ENCODE results near the gene EIF1B. TPM values are rescaled to one million over a fixed set of nuclear protein-coding genes. Genes with fewer than 3 reads are reported as not detected.

The EIF1B gene
- total RNA-seq, 2 experiments from 2014 or later = 33.9 to 41.5 TPM

DNA sequence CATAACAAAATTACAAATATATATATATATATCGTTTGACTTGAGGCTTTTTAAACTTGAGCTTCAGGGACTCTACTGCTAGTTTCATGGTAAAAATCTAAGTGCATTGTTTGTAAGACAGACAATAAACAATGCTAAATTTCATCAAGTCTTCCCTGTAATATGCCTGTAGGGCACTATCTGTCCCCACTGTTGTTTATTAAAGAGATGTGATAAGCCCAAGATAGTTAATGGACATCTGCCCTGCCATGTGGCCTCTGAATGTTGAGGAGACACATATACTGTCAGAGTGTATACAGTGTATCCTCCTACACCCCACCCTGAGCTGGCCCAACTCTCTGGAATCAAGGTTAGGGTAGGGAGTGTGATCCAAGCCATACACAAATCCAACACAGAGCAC lies 15.1 kb upstream of the EIF1B start:
- CTCF ChIA-PET = interaction anchor here (1.1 to 2.2 kb wide), 2 partner anchors 14 to 103 kb away, joined by 3 to 6 read pairs; no protein-coding TSS in a partner anchor
- no peaks in the 10 kb centered on the region for H3K27me3 Mint-ChIP-seq
- DNase-seq (no peak), ATAC-seq (no peak)
- peaks cover 20% of the 10 kb centered on the region for H3K36me3 Mint-ChIP-seq
- H3K27ac Mint-ChIP-seq = no peak overlapping the region
- no peak overlapping the region for H3K4me3 Mint-ChIP-seq
- H3K4me1 Mint-ChIP-seq = peaks cover 12% of the 10 kb centered on the region
- H3K9me3 Mint-ChIP-seq (ENCODE audit: low read depth) = peaks cover 4% of the 10 kb centered on the region

DNA sequence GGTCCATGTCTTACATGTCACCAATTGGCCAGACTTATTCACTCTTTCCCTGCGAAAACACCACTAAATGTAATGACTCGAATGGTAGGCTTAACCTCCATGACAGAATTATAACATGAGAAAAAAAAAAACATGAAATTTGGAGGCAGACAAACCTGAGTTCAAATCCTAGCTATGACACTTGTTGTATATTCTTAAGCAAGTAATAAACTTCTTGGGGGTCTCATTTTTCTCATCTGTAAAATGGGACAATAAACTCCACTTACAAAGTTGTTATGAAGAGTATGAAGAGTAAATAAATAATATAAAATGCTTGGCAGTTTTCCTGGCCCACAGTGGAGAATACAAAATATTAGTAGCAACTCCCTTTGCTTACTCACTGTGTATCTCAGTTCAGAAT lies 11.4 kb upstream of the EIF1B start:
- Mint-ChIP-seq H3K9me3 (ENCODE audit: low read depth) (no peaks in the 10 kb centered on the region), H3K36me3 (peaks cover 23% of the 10 kb centered on the region), H3K4me3 (no peak overlapping the region), H3K27me3 (no peaks in the 10 kb centered on the region), H3K4me1 (no peaks in the 10 kb centered on the region), H3K27ac (no peak overlapping the region)
- CTCF ChIA-PET = interaction anchor here (1.9 kb wide), 1 partner anchor 106 kb away, joined by 5 read pairs; no protein-coding TSS in a partner anchor
- ATAC-seq (no peak), DNase-seq (no peak)

DNA sequence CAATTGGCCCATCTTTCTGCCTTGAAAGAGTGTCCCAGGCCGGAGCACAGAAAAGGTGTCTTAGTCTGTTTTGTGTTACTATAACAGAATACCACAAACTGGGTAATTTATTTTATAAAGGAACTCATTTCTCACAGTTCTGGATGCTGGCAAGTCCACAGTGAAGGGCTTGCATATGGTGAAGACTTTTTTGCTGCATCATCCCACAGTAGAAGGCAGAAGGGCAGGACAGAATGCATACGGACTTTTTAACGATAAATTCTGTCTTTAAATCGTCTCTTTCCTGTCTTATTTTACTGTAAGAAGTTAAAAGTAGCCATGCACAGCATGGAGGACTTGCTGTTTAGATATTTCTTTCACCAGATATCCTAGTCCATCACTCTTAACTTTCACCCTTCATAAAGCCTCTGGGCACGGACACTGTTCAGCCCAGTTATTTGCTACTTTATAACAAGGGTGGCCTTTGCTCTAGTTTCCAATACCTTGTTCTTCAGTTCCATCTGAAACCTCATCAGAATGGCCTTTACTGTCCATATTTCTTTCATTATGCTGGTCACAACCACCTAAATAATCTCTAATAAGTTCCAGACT lies 10.3 kb upstream of the EIF1B start:
- Mint-ChIP-seq H3K4me3 (no peak overlapping the region), H3K27me3 (no peaks in the 10 kb centered on the region), H3K9me3 (ENCODE audit: low read depth) (no peaks in the 10 kb centered on the region), H3K27ac (no peak overlapping the region), H3K4me1 (no peaks in the 10 kb centered on the region), H3K36me3 (peaks cover 20% of the 10 kb centered on the region)
- DNase-seq (no peak), ATAC-seq (no peak)
- CTCF ChIA-PET = no interaction called here

DNA sequence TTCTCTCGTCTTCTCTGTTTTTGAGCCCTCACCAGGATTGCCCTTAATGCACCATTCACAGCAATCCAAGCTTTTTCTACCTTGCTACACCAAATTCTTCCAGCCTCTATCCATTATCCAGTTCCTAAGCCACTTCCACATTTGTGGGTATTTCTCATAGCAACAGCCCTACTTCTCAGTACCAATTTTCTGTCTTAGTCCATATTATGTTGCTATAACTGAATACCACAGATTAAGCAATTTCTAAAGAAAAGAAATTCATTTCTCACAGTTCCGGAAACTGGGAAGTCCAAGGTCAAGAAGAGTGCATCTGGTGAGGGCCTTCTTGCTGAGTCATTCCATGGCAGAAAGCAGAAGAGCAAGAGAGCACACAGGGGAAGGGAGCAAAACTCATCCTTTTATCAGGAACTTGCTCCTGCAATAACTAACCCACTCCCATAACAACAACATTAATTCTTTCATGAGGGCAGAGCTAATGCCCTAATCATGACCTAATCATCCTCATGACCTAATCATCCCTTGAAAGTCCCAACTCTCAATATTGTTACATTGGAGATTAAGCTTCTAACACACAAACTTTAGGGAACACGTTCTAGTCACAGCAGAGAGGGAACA lies 9.7 kb upstream of the EIF1B start:
- CTCF ChIA-PET = interaction anchor here (1.1 kb wide), 1 partner anchor 9 kb away, joined by 4 read pairs; no protein-coding TSS in a partner anchor
- Mint-ChIP-seq H3K4me1 (no peaks in the 10 kb centered on the region), H3K27me3 (no peaks in the 10 kb centered on the region), H3K36me3 (peaks cover 20% of the 10 kb centered on the region), H3K27ac (no peak overlapping the region), H3K9me3 (ENCODE audit: low read depth) (no peaks in the 10 kb centered on the region), H3K4me3 (no peak overlapping the region)
- no peak for DNase-seq
- ATAC-seq = no peak

DNA sequence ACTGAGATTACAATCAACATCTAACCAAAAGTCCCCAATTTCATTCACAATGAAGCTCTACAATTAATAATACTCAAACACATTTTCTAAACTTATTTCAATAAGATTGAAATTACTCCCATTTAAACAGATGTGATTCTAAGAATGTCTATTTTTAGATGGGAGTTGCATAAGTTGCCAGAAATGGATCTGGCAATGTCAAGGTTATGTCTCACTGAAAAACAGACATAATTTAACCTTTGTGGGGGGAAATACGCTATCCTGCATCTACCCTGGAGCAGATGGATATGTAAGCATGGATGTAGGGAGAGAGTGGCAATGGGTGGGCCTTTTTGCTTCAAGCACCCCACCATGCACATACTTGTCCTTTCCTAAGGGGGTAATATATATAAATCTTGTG lies 6.7 kb upstream of the EIF1B start:
- DNase-seq (no peak), ATAC-seq (no peak)
- Mint-ChIP-seq H3K27ac (no peak overlapping the region), H3K27me3 (no peaks in the 10 kb centered on the region), H3K4me3 (no peak overlapping the region), H3K4me1 (no peaks in the 10 kb centered on the region), H3K9me3 (ENCODE audit: low read depth) (no peaks in the 10 kb centered on the region), H3K36me3 (peaks cover 13% of the 10 kb centered on the region)
- CTCF ChIA-PET = no interaction called here

DNA sequence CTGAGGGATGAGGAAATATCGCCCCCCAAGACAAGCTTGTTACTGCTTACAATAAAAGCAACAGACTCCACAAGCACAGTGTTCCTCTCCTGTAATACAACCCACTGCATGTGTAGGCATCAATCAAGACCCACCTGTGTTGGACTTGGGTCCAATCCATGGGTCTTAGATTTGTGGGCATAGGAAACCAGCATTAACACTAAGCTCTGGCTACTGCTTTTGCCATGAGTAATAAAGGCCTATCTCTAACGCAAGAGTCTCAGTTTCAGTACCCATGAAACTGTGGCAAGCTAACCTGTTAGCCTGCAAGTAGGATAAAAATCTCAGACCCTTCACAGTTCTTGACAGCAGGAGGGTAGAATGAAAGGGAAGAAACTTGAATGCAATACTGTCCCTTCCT lies 5.2 kb upstream of the EIF1B start:
- CTCF ChIA-PET = interaction anchor here (0.6 to 2.1 kb wide), 2 partner anchors 13 to 1767 kb away, joined by 4 to 7 read pairs; no protein-coding TSS in a partner anchor
- Mint-ChIP-seq H3K36me3 (peaks cover 13% of the 10 kb centered on the region), H3K27me3 (no peaks in the 10 kb centered on the region), H3K27ac (no peak overlapping the region), H3K9me3 (ENCODE audit: low read depth) (no peaks in the 10 kb centered on the region), H3K4me1 (peaks cover 7% of the 10 kb centered on the region), H3K4me3 (no peak overlapping the region)
- ATAC-seq = no peak
- no peak for DNase-seq

DNA sequence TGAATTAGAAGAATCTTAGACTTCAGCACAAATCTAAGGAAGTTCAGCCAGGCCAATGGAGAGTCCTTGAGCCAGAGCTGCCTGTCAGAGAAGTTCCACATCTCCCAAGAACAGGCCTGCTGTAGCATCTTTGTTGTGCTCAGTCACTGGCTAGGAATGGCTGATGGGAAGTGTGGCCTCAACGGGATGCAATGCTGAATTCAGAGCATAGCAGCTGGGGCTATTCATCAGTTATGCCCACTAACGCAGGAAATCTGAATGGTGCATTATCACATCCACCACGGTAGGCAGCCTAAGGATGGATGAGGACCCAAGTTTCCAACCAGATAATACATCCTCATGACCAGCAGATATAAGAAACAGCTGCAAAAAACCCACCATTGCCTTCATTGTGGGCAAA lies 3.2 kb upstream of the EIF1B start:
- no peaks in the 10 kb centered on the region for H3K9me3 Mint-ChIP-seq (ENCODE audit: low read depth)
- H3K36me3 Mint-ChIP-seq = peaks cover 5% of the 10 kb centered on the region
- H3K27ac Mint-ChIP-seq = no peak overlapping the region
- peaks cover 13% of the 10 kb centered on the region for H3K4me1 Mint-ChIP-seq
- CTCF ChIA-PET = interaction anchor here (1.2 to 4.8 kb wide), 2 partner anchors 103 to 114 kb away, joined by 3 to 23 read pairs; no protein-coding TSS in a partner anchor
- no peak overlapping the region for H3K4me3 Mint-ChIP-seq
- ATAC-seq = no peak
- no peak for DNase-seq
- H3K27me3 Mint-ChIP-seq = no peaks in the 10 kb centered on the region

DNA sequence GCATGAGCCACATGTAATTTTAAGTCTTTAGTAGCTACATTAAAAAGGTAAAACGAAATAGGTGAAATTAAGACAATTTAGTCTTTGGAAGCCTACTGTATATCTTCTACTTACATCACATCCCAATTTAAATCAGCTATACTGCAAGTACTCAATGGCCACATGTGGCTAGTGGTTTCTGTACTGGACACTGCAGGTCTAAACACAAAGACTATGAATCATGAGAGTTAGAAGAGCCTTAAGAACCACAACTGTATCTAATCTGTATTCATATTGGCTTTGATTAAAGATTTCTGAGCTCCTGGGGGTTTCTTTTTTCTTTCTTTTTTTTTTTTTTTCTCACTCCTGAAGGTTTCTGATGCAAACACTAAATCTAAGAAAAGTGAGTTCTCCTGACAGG lies 2.3 kb upstream of the EIF1B start:
- H3K27ac Mint-ChIP-seq = no peak overlapping the region
- CTCF ChIA-PET = interaction anchor here (0.7 to 4.8 kb wide), 6 partner anchors 10 to 582 kb away, joined by 3 to 23 read pairs (median 3); no protein-coding TSS in a partner anchor
- H3K27me3 Mint-ChIP-seq = no peaks in the 10 kb centered on the region
- H3K4me3 Mint-ChIP-seq = no peak overlapping the region
- ATAC-seq (no peak), DNase-seq (no peak)
- H3K9me3 Mint-ChIP-seq (ENCODE audit: low read depth) = no peaks in the 10 kb centered on the region
- peaks cover 20% of the 10 kb centered on the region for H3K4me1 Mint-ChIP-seq
- H3K36me3 Mint-ChIP-seq = peaks cover 12% of the 10 kb centered on the region

DNA sequence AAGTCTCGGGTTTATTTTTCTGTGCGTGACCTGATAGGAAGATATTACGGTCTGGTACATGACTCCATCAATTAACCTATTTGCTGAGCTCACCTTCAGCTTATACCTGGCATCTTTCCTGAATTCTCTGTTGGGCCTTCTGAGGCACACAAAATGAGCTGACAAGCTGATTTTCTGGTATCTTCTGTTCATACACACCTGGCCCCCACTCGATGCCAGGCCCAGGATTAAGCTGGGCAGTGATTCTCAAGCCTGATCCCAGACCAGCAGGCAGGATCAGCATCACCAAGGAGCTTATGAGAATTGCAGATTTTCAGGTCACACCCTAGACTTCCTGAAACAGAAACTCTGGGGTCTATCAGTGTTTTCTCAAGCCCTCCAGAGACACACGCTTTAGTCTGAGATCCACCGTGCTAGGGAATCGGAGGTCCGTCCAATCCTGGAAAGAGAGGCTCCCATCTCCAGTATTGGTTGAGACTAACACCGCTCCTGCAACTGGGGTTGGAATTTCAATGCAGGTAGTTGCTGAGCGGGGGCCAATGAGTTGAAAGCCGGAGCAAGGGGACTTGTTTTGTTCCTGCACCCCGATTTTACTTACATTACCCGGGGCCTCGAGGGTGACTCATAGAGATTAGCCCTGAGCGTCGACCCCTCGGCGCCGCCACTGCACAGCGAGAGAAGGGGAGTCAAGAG lies 636 bp upstream of the EIF1B start:
- peak overlapping the region; percentile 99 for H3K27ac Mint-ChIP-seq
- no peak for ATAC-seq
- no peaks in the 10 kb centered on the region for H3K9me3 Mint-ChIP-seq (ENCODE audit: low read depth)

DNA sequence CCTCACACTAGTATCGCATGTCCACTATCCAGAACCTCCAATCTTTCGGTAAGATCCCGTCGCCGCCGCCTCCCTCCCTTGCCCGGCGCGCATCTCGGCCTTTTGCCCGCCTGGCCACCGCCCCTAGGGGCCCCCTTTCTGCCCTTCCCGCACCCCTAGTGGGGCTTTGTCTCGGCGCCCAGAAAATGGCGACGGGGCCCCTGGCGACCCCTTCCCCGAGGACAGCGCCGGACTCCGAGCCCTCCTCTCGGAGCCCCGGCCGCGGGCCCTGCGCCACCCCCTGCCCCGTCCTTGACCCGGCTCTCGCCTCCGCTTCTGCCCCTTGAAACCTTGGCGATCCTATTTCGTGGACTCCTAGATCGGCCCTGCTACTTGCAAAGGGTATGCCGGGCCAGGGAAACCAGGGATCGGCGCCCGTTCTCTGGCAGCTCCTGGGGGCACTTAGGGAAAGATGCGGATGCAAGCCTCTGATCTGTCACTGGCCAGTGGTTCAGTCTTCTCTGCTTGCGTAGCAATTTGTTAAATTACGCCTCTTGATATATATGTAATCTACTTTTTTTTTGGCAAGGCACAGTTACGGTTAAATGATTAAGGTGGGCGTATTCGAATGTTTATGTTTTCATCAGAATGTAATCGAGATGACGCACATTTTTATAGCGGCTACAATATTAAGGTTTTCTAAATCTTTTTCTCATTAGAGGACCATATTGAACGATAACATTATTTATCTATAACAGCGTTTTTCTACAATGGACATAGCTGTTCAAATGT lies 603 bp downstream of the EIF1B start:
- H3K36me3 Mint-ChIP-seq = peaks cover 19% of the 10 kb centered on the region
- H3K27ac Mint-ChIP-seq = peak overlapping the region; percentile 99
- H3K4me3 Mint-ChIP-seq = peak overlapping the region; percentile 98
- peak; percentile 38 for ATAC-seq
- peak; percentile 60 for DNase-seq
- CTCF ChIA-PET = interaction anchor here (1.2 to 4.8 kb wide), 6 partner anchors 7 to 140 kb away, joined by 3 to 23 read pairs (median 4); no protein-coding TSS in a partner anchor
- H3K4me1 Mint-ChIP-seq = peaks cover 20% of the 10 kb centered on the region
- H3K9me3 Mint-ChIP-seq (ENCODE audit: low read depth) = no peaks in the 10 kb centered on the region
- H3K27me3 Mint-ChIP-seq = no peaks in the 10 kb centered on the region

More for the DNA sequence above, 636 bp upstream of the EIF1B start:
- Mint-ChIP-seq H3K4me1 (peaks cover 20% of the 10 kb centered on the region), H3K36me3 (peaks cover 19% of the 10 kb centered on the region), H3K4me3 (peak overlapping the region; percentile 98), H3K27me3 (no peaks in the 10 kb centered on the region)
- CTCF ChIA-PET = interaction anchor here (0.7 to 4.8 kb wide), 13 partner anchors 8 to 590 kb away, joined by 3 to 23 read pairs (median 3); partner anchors contain the start of gene ZNF619
- no peak for DNase-seq

DNA sequence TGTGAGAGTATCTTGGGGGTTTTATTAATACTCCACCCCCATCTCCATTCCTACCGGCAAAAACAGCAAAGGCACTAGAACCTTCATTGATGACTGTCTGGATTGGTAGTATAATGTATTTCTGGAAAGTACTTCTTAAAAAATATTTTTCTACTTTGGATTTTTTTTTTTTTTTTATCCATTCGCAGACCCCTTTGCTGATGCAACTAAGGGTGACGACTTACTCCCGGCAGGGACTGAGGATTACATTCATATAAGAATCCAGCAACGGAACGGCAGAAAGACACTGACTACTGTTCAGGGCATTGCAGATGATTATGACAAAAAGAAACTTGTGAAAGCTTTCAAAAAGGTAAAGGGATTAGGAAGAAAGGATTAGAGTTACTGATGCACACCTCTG lies 1.2 kb downstream of the EIF1B start:
- Mint-ChIP-seq H3K4me1 (peaks cover 20% of the 10 kb centered on the region), H3K4me3 (peak overlapping the region; percentile 98), H3K9me3 (ENCODE audit: low read depth) (no peaks in the 10 kb centered on the region), H3K27me3 (no peaks in the 10 kb centered on the region), H3K27ac (peak overlapping the region; percentile 99), H3K36me3 (peaks cover 19% of the 10 kb centered on the region)
- ATAC-seq = no peak
- CTCF ChIA-PET = interaction anchor here (1.2 to 8.0 kb wide), 6 partner anchors 12 to 140 kb away, joined by 3 to 117 read pairs (median 4); no protein-coding TSS in a partner anchor
- no peak for DNase-seq

DNA sequence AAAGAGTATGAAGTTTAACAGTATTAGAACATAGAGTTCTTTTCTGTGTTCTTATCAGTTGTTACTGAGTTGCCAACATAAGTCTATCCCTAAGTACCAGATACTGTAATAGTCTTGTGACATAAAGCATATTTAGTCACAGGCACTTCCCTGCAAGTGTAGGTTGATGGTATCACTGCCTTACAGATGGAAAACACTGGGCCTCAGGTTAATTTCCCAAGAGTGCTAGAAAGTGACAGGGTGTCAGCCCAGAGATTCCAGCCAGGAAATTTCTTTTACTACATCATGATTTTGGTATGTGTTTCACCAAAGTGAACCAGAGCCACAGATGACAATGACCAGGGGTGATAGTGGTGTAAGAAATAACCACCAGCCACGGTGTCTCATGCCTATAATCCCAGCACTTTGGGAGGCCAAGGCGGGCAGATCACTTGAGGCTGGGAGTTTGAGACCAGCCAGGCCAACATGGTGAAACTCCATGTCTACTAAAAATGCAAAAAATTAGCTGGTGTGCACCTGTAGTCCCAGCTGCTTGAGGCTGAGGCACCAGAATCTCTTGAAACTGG lies 3.2 kb downstream of the EIF1B start:
- ATAC-seq = no peak
- H3K27me3 Mint-ChIP-seq = no peaks in the 10 kb centered on the region
- no peak overlapping the region for H3K27ac Mint-ChIP-seq
- no peaks in the 10 kb centered on the region for H3K9me3 Mint-ChIP-seq (ENCODE audit: low read depth)
- peaks cover 20% of the 10 kb centered on the region for H3K4me1 Mint-ChIP-seq
- no peak for DNase-seq
- CTCF ChIA-PET = interaction anchor here (1.3 to 8.0 kb wide), 3 partner anchors 14 to 136 kb away, joined by 3 to 117 read pairs (median 4); no protein-coding TSS in a partner anchor
- peaks cover 19% of the 10 kb centered on the region for H3K36me3 Mint-ChIP-seq
- no peak overlapping the region for H3K4me3 Mint-ChIP-seq
